HepG2 (cell line): Measurements from ENCODE around the gene MXI1. TPM values are rescaled to one million over a fixed set of nuclear protein-coding genes. Genes with fewer than 3 reads are reported as not detected.

Experiments
- ATF7 ChIP-seq, 2 experiments: fragments of 450-650 bp in 1 of 2; sonication (generic) in 1 of 2; formaldehyde crosslinking in 1 of 2; IDR thresholded peaks; 2 replicates each; pipeline versions ENCODE4 v1.4.0 to v1.6.1; 2016 to 2020; ENCODE audit warnings: antibody characterized with exemption in 1 of 2, mild to moderate bottlenecking in 1 of 2, missing genetic modification reagents in 1 of 2
- CENPBD1 ChIP-seq: sonication (generic); formaldehyde crosslinking; IDR thresholded peaks from 2 replicates; pipeline ENCODE4 v1.8.0; 2022; ENCODE audit warnings: missing genetic modification reagents, low read depth, mild to moderate bottlenecking, borderline replicate concordance
- FOXJ3 ChIP-seq: sonication (generic); formaldehyde crosslinking; IDR thresholded peaks from 2 replicates; pipeline ENCODE4 v1.4.0; 2020; ENCODE audit warnings: missing genetic modification reagents, mild to moderate bottlenecking, borderline replicate concordance
- FUBP1 ChIP-seq: sonication (generic); formaldehyde crosslinking; IDR thresholded peaks from 2 replicates; pipeline ENCODE4 v1.5.1; 2020; ENCODE audit warnings: missing genetic modification reagents, mild to moderate bottlenecking, borderline replicate concordance
- GFI1 ChIP-seq: sonication (generic); formaldehyde crosslinking; IDR thresholded peaks from 2 replicates; pipeline ENCODE4 v1.5.0; 2020; ENCODE audit warnings: missing genetic modification reagents, mild to moderate bottlenecking, borderline replicate concordance
- MAF1 ChIP-seq: sonication (generic); formaldehyde crosslinking; IDR thresholded peaks from 2 replicates; pipeline ENCODE4 v1.5.0; 2020; ENCODE audit warnings: missing genetic modification reagents, borderline replicate concordance
- MLLT10 ChIP-seq: sonication (generic); formaldehyde crosslinking; IDR thresholded peaks from 2 replicates; pipeline ENCODE4 v1.4.0; 2020; ENCODE audit warnings: missing genetic modification reagents
- NR2F6 ChIP-seq, 2 experiments: IDR thresholded peaks; 2 replicates each; pipeline ENCODE4 v1.6.1; 2016; ENCODE audit warnings: antibody characterized with exemption in 1 of 2, mild to moderate bottlenecking in 1 of 2
- PRMT3 ChIP-seq: sonication (generic); formaldehyde crosslinking; IDR thresholded peaks from 2 replicates; pipeline ENCODE4 v1.8.1; 2022; ENCODE audit warnings: low read depth, mild to moderate bottlenecking, moderate library complexity, missing genetic modification reagents, borderline replicate concordance
- RFX5 ChIP-seq: IDR thresholded peaks from 2 replicates; pipeline ENCODE4 v1.6.1; 2011; ENCODE audit warnings: low read depth, low read length, improper control_type of control experiment
- SAP130 ChIP-seq: IDR thresholded peaks from 2 replicates; pipeline ENCODE4 v1.6.1; 2016; ENCODE audit warnings: low read depth
- TAF15 ChIP-seq: fragments of 200-400 bp; formaldehyde crosslinking; IDR thresholded peaks from one replicate; pipeline ENCODE4 v1.6.1; 2018; ENCODE audit warnings: mild to moderate bottlenecking, low read depth, low read length; ENCODE audit not compliant: poor library complexity, severe bottlenecking
- THYN1 ChIP-seq: sonication (generic); formaldehyde crosslinking; IDR thresholded peaks from 2 replicates; pipeline ENCODE4 v1.8.1; 2023; ENCODE audit warnings: low read depth, mild to moderate bottlenecking, moderate library complexity, missing genetic modification reagents, borderline replicate concordance
- YEATS4 ChIP-seq: sonication (generic); formaldehyde crosslinking; IDR thresholded peaks from 2 replicates; pipeline ENCODE4 v1.4.0; 2020; ENCODE audit warnings: missing genetic modification reagents, borderline replicate concordance
- ZNF253 ChIP-seq: sonication (generic); formaldehyde crosslinking; IDR thresholded peaks from 2 replicates; pipeline ENCODE4 v1.8.0; 2022; ENCODE audit warnings: mild to moderate bottlenecking, missing genetic modification reagents, borderline replicate concordance
- ZNF30 ChIP-seq: sonication (generic); formaldehyde crosslinking; IDR thresholded peaks from 2 replicates; pipeline ENCODE4 v1.5.0; 2020; ENCODE audit warnings: mild to moderate bottlenecking, missing genetic modification reagents
- ZNF337 ChIP-seq: sonication (generic); formaldehyde crosslinking; IDR thresholded peaks from 2 replicates; pipeline ENCODE4 v1.5.1; 2020; ENCODE audit warnings: missing genetic modification reagents, low read depth, mild to moderate bottlenecking, borderline replicate concordance
- ZNF431 ChIP-seq: sonication (generic); formaldehyde crosslinking; IDR thresholded peaks from 2 replicates; pipeline ENCODE4 v1.9.0; 2022; ENCODE audit warnings: missing genetic modification reagents, low read depth, mild to moderate bottlenecking, borderline replicate concordance
- ZNF788 ChIP-seq: sonication (generic); formaldehyde crosslinking; IDR thresholded peaks from 2 replicates; pipeline ENCODE4 v1.5.0; 2020; ENCODE audit warnings: mild to moderate bottlenecking, missing genetic modification reagents, borderline replicate concordance
- polyA plus RNA-seq, 8 experiments: library from polyadenylated mRNA; depleted of rRNA in 3 of 8; stranded (reverse) in 7 of 8; unstranded in 1 of 8; fragments of >200 nt; fragmentation: Illumina TruSeq in 4 of 8; extraction: Trizol in 4 of 8; gene quantifications; 2 replicates each; pipeline versions ENCODE4 v1.2.1 to v1.2.3, GENCODE V29; 2011 to 2016; ENCODE audit warnings: low read depth in 4 of 8, missing spikeins in 1 of 8, mixed read lengths in 1 of 8; ENCODE audit not compliant: insufficient read depth in 1 of 8
- total RNA-seq, 5 experiments: library from RNA; depleted of rRNA; stranded (reverse); fragments of >200 nt; fragmentation: Illumina TruSeq; extraction: Trizol; gene quantifications; 2 replicates each; pipeline ENCODE4 v1.2.3, GENCODE V29; 2016; ENCODE audit warnings: low read depth in 1 of 5
- TF ChIP-seq, protein P1 (sequence below): sonication (generic); formaldehyde crosslinking; conservative IDR thresholded peaks from 2 replicates; pipeline ENCODE4 v1.8.0; 2022; ENCODE audit warnings: low read depth, missing genetic modification reagents
- TF ChIP-seq, protein P2 (sequence below): sonication (generic); formaldehyde crosslinking; IDR thresholded peaks from 2 replicates; pipeline ENCODE4 v1.8.1; 2022; ENCODE audit warnings: low read depth, mild to moderate bottlenecking, missing genetic modification reagents

Gene MXI1
- total and polyA plus RNA-seq, 2 of the 13 experiments (the other 11 are each of a cell fraction or from before 2014, with no cell fraction given) = 6.6 to 22.0 TPM

- TF ChIP-seq RFX5 (peak; percentile 100), ZNF253 (CRISPR knock-in tag) (no peak), TAF15 (peak; percentile 86), MAF1 (CRISPR knock-in tag) (no peak), ZNF337 (CRISPR knock-in tag) (no peak), NR2F6 (IDR thresholded peaks at IDR 0.05) (no peak), NR2F6 (CRISPR knock-in tag; IDR thresholded peaks at IDR 0.05) (0 out of 2 replicates have a peak, but pooled peaks have one; percentile 24), CENPBD1 (CRISPR knock-in tag) (no peak), ATF7 (IDR thresholded peaks at IDR 0.05) (no peak; the same call in none of the 2 replicates), ATF7 (CRISPR knock-in tag; IDR thresholded peaks at IDR 0.05) (0 out of 2 replicates have a peak, but pooled peaks have one; percentile 60), GFI1 (CRISPR knock-in tag) (0 out of 2 replicates have a peak, but pooled peaks have one; percentile 49), FUBP1 (no peak), YEATS4 (CRISPR knock-in tag) (no peak), ZNF788 (peak; percentile 72; the same call in 1 of the 2 replicates), FOXJ3 (CRISPR knock-in tag) (no peak), ZNF30 (CRISPR knock-in tag) (no peak), SAP130 (CRISPR knock-in tag) (peak; percentile 88), PRMT3 (CRISPR knock-in tag) (no peak), ZNF431 (no peak), MLLT10 (CRISPR knock-in tag) (no peak), THYN1 (CRISPR knock-in tag) (no peak)
- TF ChIP-seq, protein P1, sequence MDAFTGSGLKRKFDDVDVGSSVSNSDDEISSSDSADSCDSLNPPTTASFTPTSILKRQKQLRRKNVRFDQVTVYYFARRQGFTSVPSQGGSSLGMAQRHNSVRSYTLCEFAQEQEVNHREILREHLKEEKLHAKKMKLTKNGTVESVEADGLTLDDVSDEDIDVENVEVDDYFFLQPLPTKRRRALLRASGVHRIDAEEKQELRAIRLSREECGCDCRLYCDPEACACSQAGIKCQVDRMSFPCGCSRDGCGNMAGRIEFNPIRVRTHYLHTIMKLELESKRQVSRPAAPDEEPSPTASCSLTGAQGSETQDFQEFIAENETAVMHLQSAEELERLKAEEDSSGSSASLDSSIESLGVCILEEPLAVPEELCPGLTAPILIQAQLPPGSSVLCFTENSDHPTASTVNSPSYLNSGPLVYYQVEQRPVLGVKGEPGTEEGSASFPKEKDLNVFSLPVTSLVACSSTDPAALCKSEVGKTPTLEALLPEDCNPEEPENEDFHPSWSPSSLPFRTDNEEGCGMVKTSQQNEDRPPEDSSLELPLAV (CRISPR knock-in tag) = no peak
- TF ChIP-seq, protein P2, sequence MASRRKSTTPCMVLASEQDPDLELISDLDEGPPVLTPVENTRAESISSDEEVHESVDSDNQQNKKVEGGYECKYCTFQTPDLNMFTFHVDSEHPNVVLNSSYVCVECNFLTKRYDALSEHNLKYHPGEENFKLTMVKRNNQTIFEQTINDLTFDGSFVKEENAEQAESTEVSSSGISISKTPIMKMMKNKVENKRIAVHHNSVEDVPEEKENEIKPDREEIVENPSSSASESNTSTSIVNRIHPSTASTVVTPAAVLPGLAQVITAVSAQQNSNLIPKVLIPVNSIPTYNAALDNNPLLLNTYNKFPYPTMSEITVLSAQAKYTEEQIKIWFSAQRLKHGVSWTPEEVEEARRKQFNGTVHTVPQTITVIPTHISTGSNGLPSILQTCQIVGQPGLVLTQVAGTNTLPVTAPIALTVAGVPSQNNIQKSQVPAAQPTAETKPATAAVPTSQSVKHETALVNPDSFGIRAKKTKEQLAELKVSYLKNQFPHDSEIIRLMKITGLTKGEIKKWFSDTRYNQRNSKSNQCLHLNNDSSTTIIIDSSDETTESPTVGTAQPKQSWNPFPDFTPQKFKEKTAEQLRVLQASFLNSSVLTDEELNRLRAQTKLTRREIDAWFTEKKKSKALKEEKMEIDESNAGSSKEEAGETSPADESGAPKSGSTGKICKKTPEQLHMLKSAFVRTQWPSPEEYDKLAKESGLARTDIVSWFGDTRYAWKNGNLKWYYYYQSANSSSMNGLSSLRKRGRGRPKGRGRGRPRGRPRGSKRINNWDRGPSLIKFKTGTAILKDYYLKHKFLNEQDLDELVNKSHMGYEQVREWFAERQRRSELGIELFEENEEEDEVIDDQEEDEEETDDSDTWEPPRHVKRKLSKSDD (CRISPR knock-in tag) = no peak
Measured at GRCh38 chr10:110210674-110211464, 3.5 kb downstream of the MXI1 start (continued).
